Measurements from ENCODE around the gene MCUB. TPM values are rescaled to one million over a fixed set of nuclear protein-coding genes. Genes with fewer than 3 reads are reported as not detected.

Gene MCUB
- total RNA-seq, 4 donors from 2014 or later, result 20.3 to 48.6 (median 26.7) TPM

Small RNA genes within 50 kb of the gene (small RNA-seq; reads per million reads assigned to genes)
- gene HIGD1AP14, result not detected

Other genes with a start within 250 kb of the MCUB start
- 10 to 100 TPM; 34.8 to 41.0 (median 37.8) TPM for gene SEC24B, start 126.4 kb upstream of the MCUB start, total RNA-seq
- gene CASP6, start 143.2 kb downstream of the MCUB start, total RNA-seq, result 10 to 100 TPM in 3 of 4 donors, 1 to 10 TPM in 1; 9.4 to 24.8 (median 15.7) TPM
- 10 to 100 TPM; 20.4 to 72.7 (median 22.6) TPM for gene PLA2G12A, start 169.8 kb downstream of the MCUB start, total RNA-seq
- 100 to 1,000 TPM in 1 of 4 donors, 10 to 100 TPM in 3; 49.7 to 127 (median 55.1) TPM for gene CFI, start 241.8 kb downstream of the MCUB start, total RNA-seq

All from omental fat pad (tissue), 4 donors.